Chondrocyte (in vitro differentiated cells): ENCODE results near the gene HSD17B2. TPM values are rescaled to one million over a fixed set of nuclear protein-coding genes. Genes with fewer than 3 reads are reported as not detected.
"Not testable (repeated sequence)": the region's sequence is repeated elsewhere in the genome, so short reads cannot be mapped to it uniquely, and the experiment has no call there.

Source experiments
- DNase-seq: peaks from one replicate; pipeline ENCODE4 v3.0.0; 2021; ENCODE audit warnings: mixed read lengths, low spot score
- H3K27ac Mint-ChIP-seq: one replicate; pipeline ENCODE4 v1.8.0; 2021; ENCODE audit warnings: mild to moderate bottlenecking, moderate library complexity, mixed read lengths; ENCODE audit not compliant: unreplicated experiment
- H3K27me3 Mint-ChIP-seq: 2 replicates; pipeline ENCODE4 v1.8.0; 2021; ENCODE audit warnings: low read depth, mixed read lengths
- H3K36me3 Mint-ChIP-seq: 2 replicates; pipeline ENCODE4 v1.8.0; 2021; ENCODE audit warnings: low read depth, mixed read lengths
- H3K4me1 Mint-ChIP-seq: 2 replicates; pipeline ENCODE4 v1.8.0; 2021; ENCODE audit warnings: low read depth, mild to moderate bottlenecking, mixed read lengths
- H3K4me3 Mint-ChIP-seq: one replicate; pipeline ENCODE4 v1.8.0; 2021; ENCODE audit warnings: mild to moderate bottlenecking, moderate library complexity, mixed read lengths; ENCODE audit not compliant: unreplicated experiment
- H3K9me3 Mint-ChIP-seq: 2 replicates; pipeline ENCODE4 v1.8.0; 2021; ENCODE audit warnings: low read depth, mixed read lengths
- CTCF ChIP-seq: fragments of 200-600 bp; sonication (generic); IDR thresholded peaks from 2 replicates; pipeline ENCODE4 v1.5.0; 2021; ENCODE audit warnings: antibody characterized with exemption, mild to moderate bottlenecking, moderate library complexity
- total RNA-seq: library from RNA; stranded (reverse); gene quantifications from 3 replicates; pipeline ENCODE4 v1.2.1, GENCODE V29; 2021

The HSD17B2 gene
- total RNA-seq, 1 donor from 2014 or later = not detected

DNA sequence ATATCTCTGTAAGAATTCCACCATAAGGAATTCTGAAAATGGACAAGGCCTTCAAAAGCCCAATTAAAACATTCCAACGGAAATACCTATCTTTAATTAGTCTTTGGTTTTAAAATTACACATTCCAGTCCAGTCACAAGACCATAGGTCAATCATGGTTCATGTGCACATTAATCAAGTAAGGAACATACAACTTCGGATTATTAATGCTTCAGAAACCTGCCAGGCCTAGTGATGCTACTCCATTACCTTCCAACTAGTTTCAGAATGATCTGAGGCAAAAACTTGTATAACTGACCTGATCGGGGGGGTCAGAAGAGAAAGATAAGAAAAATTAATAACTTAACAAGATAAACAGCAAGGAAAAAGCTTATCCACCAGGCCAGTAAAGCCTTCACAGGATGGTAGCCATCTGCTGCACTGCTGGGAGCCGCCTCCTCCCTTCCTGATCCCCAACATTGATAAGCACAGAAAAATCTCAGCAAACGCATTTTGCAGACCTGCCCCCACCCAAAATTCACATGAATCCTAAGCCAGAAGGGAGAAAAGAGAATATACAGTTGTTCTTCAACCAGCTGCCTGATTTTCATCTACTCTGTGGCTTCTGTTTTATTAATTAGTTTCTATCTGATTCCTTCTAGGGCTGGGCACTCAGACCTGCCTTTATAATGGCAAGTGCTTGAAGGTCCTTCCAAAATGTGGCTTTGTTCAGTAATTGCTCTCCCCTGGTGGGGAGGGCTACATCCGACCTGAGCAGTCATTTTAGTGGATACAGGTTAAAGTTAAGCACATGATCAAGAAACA is 29.8 kb upstream of the HSD17B2 start:
- Mint-ChIP-seq H3K9me3 (peaks cover 14% of the 10 kb centered on the region), H3K36me3 (no peaks in the 10 kb centered on the region), H3K4me3 (no peak overlapping the region), H3K4me1 (no peaks in the 10 kb centered on the region), H3K27ac (no peak overlapping the region), H3K27me3 (peaks cover 32% of the 10 kb centered on the region)
- no peak for TF ChIP-seq CTCF
- no peak for DNase-seq

DNA sequence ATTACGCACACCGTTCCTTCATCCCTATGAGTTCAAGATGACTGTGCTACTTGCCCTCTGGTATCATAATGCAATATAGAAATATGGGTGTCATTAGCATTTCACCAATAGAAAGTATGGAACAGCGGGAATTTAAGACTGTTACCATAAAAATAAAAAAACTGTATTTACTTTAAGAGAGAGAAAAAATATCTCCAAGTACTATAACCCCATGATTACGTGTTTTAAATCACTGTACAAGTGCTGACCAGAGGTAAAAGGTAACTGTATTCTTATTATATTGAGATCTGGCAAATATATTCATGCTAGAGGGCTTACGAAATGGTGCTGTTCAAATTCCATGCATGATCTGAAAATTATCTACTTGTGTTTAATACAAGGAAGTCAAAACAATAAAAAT is 29.0 kb upstream of the HSD17B2 start:
- Mint-ChIP-seq H3K9me3 (peaks cover 14% of the 10 kb centered on the region), H3K4me1 (no peaks in the 10 kb centered on the region), H3K27me3 (peaks cover 32% of the 10 kb centered on the region), H3K4me3 (no peak overlapping the region), H3K27ac (no peak overlapping the region), H3K36me3 (no peaks in the 10 kb centered on the region)
- no peak for DNase-seq
- TF ChIP-seq CTCF = no peak

DNA sequence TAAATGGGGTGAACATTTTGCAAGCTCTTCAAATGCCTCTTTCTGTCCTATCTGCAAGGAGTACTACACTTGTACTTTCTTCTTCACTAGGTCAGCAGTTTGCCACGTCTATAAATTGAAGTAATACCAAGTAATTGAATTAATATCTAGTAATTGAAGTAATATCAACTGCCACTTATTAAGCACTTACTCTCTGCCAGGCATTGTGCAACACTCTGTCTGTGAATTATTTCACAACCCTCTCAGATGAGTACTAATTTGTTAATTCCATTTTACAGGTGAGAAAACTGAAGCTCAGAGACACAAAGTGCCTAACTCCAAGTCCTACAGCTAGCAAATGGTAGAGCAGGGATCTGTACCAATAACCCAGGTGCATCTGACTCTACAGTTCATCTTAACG is 27.9 kb upstream of the HSD17B2 start:
- TF ChIP-seq CTCF = no peak
- peaks cover 2% of the 10 kb centered on the region for H3K36me3 Mint-ChIP-seq
- no peak for DNase-seq
- peaks cover 14% of the 10 kb centered on the region for H3K9me3 Mint-ChIP-seq
- no peaks in the 10 kb centered on the region for H3K4me1 Mint-ChIP-seq
- H3K27me3 Mint-ChIP-seq = peaks cover 34% of the 10 kb centered on the region
- H3K27ac Mint-ChIP-seq = no peak overlapping the region
- no peak overlapping the region for H3K4me3 Mint-ChIP-seq

DNA sequence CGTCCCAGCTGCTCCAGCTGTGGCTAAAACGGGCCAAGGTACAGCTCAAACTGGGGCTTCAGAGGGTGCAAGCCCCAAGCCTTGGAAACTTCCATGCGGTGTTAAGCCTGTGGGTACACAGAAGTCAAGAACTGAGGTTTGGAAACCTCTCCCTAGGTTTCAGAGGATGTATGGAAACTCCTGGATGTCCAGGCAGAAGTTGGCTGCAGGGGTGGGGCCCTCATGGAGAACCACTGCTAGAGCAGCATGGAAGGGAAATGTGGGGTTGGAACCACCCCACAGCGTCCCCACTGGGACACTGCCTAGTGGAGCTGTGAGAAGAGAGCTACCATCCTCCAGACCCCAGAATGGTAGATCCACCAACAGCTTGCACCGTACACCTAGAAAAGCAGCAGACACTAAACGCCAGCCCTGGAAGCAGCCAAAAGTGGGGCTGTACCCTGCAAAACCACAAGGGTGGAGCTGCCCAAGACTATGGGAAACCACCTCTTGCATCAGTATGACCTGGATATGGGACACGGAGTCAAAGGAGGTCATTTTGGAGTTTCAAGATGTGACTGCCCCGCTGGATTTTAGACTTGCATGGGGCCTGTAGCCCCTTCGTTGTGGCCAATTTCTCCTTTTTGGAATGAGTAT is 26.0 kb upstream of the HSD17B2 start:
- no peak overlapping the region for H3K4me3 Mint-ChIP-seq
- no peaks in the 10 kb centered on the region for H3K4me1 Mint-ChIP-seq
- peaks cover 2% of the 10 kb centered on the region for H3K36me3 Mint-ChIP-seq
- peaks cover 14% of the 10 kb centered on the region for H3K9me3 Mint-ChIP-seq
- DNase-seq = no peak
- H3K27me3 Mint-ChIP-seq = peaks cover 22% of the 10 kb centered on the region
- no peak overlapping the region for H3K27ac Mint-ChIP-seq
- no peak for TF ChIP-seq CTCF

DNA sequence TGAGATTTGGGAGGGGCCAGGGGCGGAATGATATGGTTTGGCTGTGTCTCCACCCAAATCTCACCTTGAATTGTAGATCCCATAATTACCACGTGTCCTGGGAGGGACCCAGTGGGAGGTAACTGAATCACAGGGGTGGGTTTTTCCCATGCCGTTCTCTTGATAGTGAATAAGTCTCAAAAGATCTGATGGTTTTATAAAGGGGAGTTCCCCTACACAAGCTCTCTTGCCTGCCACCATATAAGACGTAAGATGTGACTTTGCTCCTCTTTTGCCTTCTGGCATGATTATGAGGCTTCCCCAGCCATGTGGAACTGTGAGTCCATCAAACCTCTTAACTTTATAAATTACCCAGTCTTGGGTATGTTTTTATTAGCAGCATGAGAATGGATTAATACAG is 25.3 kb upstream of the HSD17B2 start:
- peaks cover 18% of the 10 kb centered on the region for H3K27me3 Mint-ChIP-seq
- peaks cover 14% of the 10 kb centered on the region for H3K9me3 Mint-ChIP-seq
- not testable (repeated sequence) for H3K27ac Mint-ChIP-seq, H3K4me1 Mint-ChIP-seq, H3K4me3 Mint-ChIP-seq, DNase-seq, H3K36me3 Mint-ChIP-seq

- Mint-ChIP-seq H3K27ac (no peak overlapping the region), H3K9me3 (peaks cover 20% of the 10 kb centered on the region), H3K4me1 (no peaks in the 10 kb centered on the region), H3K27me3 (peaks cover 10% of the 10 kb centered on the region), H3K4me3 (no peak overlapping the region), H3K36me3 (peaks cover 2% of the 10 kb centered on the region)
- DNase-seq = no peak
- TF ChIP-seq CTCF = no peak
Observed at GRCh38 chr16:82010649-82011048, 24.4 kb upstream of the HSD17B2 start.
